SKM-1 (cell line): ENCODE measurements around the gene SMCHD1.
A peak's percentile ranks its signal among the peaks of the same experiment; 100 is the strongest.

Experiments
- DNase-seq: peaks from one replicate; lab custom pipeline; 2025; ENCODE audit not compliant: unreplicated experiment; lab: John Stamatoyannopoulos, UW

Gene SMCHD1

DNA sequence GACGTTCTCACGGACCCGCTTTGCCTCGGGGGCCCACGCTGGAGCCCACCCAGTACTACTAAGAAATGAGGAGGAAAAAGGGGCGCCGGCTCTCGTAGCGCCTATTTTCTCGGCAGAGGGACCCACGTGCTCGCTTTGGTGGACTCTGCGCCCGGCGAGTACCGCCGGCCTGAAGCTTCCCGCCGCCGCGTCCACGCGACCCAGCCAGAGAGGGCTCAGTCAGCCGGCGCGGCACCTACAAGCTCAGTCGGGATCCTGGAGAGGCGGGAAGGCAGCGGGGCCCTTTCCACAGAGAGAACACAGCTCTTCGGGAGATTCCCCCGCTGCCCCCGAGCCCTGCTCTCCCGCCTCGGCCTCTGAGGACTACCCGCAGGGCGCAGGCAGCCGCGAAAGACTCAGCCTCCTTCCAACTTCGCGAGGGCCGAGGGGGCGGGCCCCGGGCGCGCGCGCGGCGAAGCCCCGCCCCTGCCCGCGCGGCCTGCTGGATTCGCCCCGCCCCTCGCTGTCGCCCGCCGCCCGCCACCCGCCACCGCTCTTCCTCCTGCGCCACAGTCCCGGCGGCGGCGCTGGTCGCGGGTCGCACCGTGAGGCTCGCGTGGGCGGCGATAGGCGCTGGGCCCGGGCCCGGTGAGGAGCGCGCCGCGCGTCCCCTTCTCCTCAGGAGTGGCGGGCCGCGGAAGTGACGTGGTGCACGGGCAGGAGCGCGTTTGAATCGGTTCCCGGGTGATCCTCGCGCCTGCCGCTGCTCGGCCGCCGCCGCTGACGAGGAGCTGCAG, at the start of gene SMCHD1:
Gene SMCHD1 (plus strand): TSS at position 549 of the 776 bp plus-strand sequence. CDS start 350 bp downstream, outside the sequence.
- DNase-seq = peak; percentile 66

DNA sequence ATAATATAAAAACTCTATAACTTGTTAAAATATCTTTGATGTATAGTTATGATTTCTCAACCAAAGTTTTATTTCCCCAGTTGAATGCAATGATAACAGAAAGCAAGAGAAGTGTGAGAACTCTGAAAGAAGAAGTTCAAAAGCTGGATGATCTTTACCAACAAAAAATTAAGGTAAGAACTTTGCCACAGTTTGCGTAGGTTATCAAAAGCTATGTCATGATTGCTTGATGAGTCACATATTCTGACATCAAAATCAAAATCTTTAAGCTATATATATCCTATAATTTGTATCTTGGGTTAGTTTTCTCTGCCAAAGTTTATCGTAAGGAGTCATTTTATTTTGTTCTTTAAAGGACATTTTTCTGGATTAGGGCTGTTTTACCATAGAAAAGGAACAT, 49.2 kb upstream of the SMCHD1 start:
- no peak for DNase-seq

DNA sequence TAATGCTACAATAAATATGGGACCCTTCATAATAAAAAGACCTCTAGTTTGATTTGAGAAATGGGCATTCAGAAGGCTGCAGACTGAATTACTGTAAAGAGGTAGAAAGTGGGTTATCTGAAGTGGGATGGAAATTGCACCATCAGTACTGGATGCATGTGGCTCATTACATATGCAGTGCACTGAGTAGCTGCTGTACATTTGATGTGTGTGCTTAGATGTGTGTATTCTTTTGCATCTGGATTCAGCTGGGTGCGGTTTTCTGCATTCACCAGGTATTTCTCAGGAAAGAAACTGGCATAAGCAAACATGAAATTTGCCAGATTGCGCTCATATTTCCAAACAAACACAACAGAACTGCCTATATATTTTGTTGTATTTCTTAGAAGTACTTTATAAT, 45.9 kb upstream of the SMCHD1 start:
- no peak for DNase-seq

DNA sequence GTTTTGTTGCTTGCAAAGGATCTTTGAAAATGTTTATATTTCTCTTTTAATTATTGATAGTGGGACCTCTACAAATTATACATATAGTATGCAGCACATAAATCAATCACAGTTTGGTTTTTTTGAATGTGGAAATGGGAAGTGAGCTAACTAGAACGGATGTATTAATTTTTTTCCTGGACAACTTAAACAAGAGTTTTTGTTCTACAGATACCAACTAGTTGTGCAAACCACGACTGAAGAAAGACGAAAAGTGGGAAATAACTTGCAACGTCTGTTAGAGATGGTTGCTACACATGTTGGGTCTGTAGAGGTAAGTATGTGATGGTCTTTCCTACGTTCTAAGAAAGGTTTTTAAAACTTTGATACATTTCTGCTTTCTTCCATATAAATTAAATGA, 45.0 kb upstream of the SMCHD1 start:
- DNase-seq = no peak

DNA sequence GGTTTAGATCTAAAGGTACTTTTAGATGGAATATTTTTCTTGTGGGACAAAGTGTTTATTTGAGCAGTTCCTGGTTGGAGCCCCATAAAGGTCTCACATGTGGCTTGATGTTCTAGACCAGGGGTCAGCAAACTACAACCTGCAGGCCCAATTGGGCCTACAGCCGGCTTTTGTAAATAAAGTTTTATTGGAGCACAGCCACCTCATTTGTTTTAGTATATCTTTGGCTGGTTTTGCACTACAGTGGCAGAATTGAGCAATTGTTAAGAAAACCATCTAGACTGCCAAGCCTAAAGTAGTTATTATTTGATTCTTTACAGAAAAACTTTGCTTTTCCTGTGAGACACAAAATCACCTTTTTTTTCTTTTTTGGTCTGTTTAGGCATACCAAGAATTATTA, 42.5 kb upstream of the SMCHD1 start:
- no peak for DNase-seq

DNA sequence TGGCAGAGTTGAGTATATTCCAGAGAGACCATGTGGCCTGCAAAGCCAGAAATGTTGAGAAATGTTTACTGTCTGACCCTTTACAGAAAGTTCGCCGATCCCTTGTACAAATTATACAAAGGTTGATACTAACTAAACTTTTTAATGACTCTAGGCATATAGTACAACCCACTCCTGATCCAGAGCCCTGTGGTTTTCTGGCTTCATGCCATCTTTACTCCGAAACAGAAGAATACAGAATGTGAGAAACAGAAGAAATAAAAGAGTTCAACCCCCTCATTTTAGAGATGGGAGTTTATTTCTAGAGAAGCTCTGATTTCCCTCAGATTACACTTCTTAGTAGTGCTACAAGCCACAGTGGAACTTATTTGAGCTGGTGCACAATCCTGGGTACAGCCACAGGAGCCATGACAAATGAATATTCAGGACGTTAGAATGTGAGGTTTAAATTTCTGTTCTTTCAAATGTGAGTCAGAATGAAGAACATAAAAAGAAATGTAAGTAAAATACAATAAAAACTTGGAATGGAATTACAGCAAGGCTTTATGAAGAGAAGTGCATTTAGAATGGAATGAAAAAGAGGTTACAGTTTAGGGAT, 38.0 kb upstream of the SMCHD1 start:
- no peak for DNase-seq

DNA sequence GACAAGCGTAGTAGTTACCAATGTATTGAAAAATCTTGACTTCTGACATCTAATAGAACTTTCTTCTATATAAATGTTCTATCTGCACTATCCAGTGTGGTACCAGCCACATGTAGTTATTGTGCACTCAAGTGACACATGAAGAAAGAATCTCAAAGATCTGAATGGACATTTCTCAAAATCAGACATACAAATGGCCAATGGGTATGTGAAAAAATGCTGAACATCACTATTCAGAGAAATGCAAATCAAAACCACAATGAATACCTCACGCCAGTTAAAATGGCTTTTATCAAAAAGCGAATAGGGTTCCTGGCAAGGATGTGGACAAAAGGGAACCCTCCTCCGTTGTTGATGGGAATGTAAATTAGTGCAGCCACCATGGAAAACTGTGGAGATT, 37.5 kb upstream of the SMCHD1 start:
- no peak for DNase-seq

DNA sequence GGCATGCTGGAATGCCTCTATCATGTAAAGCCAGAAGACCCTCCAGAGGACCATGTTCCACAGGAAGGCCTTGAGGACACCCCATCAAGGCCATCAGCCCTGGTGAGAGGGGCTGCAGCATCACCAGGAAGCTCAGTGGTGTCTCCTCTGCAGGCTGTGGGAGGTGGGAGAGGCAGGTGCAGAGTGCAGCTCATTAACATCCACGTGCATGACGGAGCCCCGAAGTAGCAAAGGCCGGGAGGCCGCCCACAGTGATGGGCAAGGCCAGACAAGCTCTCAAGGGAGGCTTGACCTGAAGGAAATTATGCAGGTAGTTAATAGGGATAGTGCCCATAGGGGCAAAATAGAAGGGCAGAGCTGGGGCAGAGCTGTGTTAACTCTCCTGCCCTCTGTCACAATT, 30.3 kb upstream of the SMCHD1 start:
- DNase-seq = no peak

DNA sequence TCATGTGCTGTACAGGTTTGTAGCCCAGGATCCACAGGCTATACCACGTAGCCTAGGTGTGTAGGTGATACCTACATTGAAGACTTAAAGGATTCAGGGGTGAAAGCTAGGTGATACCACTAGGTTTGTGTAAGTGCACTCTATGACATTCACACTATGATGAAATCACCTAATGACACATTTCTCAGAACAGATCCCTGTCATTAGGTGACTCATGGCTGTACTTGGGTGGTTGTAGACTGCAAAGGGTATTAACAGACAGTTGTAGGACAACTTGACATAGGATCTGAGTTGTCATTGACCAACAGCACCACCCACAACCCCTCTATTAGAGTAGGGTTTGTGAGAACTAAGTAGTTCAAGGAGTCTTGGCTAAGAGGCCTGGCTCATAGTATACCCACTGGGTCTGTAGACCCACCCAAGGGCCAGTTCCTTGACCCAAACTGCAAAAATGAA, 27.7 kb upstream of the SMCHD1 start:
- DNase-seq = no peak

DNA sequence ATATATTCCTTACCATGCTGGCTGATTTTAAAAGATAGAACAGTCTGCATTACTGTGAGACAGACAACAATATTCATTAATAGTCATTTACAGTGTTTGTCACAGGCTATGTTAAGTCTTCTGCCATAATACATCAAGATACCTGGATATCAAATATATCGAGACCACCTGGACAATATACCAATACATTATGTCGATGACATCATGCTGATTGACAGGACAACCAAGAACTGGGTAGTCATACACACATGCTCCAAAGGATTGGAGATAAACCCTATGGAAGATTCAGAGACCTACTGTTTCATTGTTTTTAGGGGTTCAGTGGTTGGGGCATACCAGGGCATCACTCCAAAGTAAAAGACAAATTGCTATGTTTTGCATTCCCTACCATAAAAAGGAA, 26.5 kb upstream of the SMCHD1 start:
- no peak for DNase-seq

DNA sequence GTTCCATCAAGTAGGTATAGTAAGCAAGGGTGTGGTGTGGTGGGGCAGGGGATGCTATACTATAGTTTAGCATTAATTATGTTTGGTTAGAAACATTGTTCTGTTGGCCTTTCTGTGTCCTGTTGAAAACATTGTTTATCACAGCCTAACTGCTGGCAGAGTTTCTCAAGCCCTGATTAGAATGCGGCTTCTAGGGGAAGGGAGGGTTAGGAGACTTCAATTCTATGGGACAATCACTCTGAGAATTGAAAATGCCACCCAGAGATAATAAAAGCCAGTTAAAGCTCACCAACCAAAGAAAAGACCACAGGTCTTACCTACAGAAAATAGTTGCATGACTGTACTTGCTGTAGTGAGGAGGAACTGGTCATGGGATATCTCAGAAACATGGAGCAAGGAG, 19.9 kb upstream of the SMCHD1 start:
- DNase-seq = no peak

DNA sequence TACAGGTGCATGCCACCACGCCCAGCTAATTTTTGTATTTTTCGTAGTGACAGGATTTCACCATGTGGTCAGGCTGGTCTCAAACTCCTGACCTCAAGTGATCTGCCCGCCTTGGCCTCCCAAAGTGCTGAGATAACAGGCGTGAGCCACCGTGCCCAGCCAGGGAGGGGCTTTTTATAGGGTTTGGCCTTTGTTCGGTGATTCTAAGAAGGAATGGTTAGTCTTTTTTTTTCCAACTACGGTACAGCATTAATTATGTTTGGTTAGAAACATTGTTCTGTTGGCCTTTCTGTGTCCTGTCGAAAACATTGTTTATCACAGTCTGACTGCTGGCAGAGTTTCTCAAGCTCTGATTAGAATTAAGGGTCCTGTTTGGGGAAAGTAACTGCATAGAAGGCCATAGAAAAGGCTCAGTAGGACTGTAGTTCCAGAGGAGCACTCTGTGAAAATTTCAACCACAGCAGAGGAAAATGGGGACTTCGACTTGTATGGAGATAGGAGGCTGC, 19.3 kb upstream of the SMCHD1 start:
- no peak for DNase-seq

DNA sequence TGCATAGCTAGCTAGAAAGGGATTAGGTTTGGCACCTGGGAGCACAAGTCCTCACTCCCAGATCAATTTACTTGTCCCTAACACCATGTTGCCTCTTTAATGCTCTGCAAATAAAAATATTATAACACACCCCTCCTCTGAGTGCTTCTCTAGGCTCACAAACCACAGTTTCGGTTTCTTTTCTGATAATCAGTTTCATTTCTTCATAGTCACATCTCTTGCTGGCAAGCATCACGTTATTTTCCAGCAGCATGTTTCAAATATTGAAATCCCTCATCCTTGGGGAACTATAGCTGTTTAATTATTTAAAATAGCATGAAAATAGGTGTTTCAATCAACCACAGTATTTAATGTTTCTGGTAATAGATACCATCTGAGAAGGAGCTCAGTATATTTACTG, 13.9 kb upstream of the SMCHD1 start:
- no peak for DNase-seq

DNA sequence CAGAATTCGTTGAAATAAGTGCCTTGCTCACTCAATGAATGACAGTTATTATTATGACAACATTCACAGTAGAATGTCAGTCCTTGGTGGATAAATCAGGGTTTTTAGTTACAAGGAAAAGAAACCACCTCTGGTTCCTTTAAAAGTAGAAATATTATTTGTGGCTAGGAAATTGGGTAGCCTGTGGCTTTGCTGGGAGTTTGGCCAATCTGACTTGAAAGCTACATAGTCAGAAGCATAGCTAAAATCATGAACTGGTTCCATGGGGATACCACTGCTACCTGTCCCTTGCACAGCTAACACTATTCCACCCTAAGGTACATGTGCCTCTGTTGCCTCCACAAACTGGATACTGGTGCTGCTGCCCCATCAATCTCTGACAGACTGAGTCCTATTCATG, 12.8 kb upstream of the SMCHD1 start:
- DNase-seq = no peak

DNA sequence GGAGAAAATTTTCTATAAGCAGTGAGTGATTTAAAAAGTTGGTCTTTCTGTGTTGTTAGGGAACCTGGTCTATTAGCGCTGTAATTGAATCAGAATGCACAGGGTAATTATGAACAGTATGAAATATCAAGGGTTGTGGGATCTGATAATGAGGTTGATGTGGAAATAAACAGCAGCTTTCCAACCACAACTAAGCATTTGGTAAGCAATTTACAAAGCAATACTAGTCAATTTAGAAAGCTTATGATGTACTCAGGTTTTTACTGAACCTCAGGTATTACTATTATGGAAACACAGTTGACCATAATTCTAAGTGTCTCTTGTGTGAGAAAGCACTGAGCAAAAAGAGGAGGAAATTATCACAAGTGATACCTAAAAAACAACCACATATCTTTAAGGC, 11.0 kb upstream of the SMCHD1 start:
- no peak for DNase-seq

DNA sequence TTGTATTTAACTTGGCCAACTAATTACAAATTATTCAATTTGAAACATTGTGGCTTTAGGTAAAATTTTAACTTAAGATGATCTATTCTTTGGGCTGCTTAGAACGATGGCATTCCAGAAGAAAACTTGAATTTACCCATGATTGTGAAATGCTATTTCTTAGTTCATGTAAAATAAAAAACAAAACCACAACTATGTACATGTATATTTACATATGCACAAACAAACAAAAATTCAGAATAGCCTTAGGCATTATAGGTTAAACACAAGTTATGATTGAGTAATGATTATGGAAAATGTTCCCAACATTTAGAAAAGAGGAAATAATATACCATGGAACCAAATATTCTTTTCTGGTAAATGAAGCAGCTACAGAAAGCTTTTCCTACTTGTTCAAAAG, 3.5 kb upstream of the SMCHD1 start:
- no peak for DNase-seq

DNA sequence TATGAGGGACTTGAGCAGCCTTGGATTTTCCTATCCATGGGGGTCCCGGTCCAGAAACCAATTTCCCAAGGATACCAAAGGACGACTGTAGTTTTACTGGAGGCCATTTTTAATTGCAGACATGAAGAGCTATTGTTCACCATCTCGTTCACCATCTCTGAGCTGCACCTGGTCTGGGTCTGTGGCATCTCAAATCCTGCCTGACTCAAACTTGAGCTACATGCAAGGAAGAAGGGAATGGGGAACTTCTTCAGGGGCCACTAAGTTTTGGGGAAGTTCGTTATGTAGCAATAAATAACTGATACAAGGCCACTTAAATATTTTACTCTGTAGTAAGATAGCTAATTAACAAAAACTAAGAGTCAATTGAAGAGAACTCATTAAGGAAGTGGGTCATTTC, 2.1 kb upstream of the SMCHD1 start:
- DNase-seq = peak; percentile 40

DNA sequence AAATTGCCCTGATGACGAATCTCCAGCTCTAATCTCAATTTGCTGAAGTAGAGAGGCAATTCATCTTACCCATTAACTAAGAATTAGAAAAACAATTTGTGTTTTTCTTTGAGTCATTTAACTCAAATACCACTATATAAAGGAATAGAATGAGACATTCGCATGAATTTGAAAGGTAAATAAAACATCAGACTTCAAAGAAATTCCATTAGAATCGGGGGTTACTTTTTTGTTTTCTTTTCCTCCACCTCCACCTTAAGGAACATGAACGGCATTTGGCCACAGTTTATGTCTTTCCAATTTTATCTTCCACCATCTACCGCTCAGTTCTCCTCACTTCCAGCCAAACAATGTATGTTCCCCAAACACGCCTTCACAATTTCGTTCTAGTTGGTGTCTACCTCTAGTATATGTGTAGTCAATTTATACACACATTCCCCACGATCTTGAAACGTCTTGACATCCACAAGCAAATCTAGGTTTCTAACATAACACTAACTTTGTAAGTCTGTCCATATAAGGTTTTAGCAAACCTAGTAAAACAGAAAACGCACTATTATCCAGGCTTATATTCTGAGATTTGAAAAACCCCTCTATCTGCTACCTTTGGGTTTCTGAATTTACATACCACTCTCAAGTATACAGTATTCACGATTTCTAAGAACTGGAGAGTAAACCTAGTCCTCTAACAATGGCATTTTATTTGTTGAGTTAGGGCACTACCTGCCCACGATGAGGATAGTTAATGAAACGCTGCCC, 1.2 kb upstream of the SMCHD1 start:
- no peak for DNase-seq

DNA sequence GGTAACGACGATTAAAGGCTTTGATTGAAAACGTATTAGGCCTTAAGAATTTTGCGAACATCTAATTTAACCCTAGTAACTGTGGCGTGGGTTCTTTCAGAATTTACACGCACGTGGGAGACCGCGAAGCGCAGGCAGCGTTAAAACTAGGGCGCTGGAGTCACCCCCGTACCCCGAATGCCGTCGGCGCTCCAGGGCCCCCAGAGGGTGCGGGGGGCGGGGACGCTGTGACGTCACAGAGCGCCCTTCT, 673 bp upstream of the SMCHD1 start:
- DNase-seq = no peak

DNA sequence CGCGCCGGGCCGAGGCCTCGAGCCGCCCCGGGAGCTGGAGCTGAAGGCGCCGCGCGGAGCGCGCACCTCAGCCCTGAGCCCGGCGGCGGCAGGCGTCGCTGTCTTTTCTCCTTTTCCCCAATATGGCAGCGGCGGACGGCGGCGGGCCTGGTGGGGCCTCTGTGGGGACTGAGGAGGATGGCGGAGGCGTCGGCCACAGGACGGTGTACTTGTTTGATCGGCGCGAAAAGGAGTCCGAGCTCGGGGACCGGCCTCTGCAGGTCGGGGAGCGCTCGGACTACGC, 369 bp downstream of the SMCHD1 start:
- no peak for DNase-seq

DNA sequence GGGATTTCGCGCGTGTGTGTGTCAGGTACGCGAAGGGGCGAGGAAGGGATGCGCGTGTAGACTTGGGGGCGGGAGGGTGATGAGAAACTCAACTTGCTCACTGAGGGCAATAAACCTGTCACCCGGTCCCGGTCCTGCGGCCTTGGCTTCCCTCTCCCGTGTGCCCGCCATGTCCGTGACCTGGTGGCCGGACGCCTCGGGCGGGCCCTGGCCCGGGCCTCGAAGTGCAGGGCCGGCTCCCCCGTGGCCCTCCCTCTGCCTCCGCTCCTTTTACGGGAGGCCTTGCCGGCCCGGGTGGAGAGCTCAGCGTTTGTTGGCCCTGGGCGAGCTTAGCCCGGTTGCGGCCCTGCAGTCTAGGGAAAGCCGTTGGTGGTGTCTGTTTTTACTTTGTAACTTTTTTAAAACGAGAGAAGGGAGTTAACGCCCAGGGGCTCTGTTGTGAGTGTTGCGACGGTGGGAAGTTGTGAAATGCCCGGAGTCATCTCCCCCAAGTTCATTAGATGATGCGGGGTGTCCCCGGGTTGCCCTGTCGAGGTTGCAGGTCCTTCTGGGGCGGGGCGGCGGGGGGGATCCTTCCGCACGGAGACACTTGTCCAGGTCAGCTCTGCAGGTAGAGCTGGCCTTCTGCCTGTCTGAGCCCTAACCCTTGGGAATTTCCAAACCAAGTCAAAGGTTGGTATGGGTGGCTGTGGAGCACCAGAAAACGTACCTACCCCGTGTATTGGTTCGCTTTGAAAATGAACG, 883 bp downstream of the SMCHD1 start:
- no peak for DNase-seq
